ENCODE measurements around the gene TBATA.

TBATA gene

GRCh38 chr10:70822076-70822820 lies 37.1 kb upstream of the TBATA start:
- Histone ChIP-seq H2AFZ (ENCODE audit: low read length, unreplicated experiment) (no peak overlapping the region), H3K4me1 (ENCODE audit: control insufficient read depth, insufficient read depth, low read length, unreplicated experiment) (peaks cover 14% of the 10 kb centered on the region), H3K4me3 (ENCODE audit: low read depth, low read length) (no peak overlapping the region), H3K36me3 (ENCODE audit: insufficient read depth, low read length) (no peaks in the 10 kb centered on the region), H3K27ac (ENCODE audit: low read depth, low read length) (no peak overlapping the region), H3K27me3 (ENCODE audit: insufficient read depth, low read length) (no peaks in the 10 kb centered on the region), H3K79me2 (ENCODE audit: control insufficient read depth, insufficient read depth, low read length, unreplicated experiment) (peaks cover 18% of the 10 kb centered on the region)

- Histone ChIP-seq H3K27me3 (ENCODE audit: insufficient read depth, low read length) (no peaks in the 10 kb centered on the region), H3K79me2 (ENCODE audit: control insufficient read depth, insufficient read depth, low read length, unreplicated experiment) (peaks cover 18% of the 10 kb centered on the region), H3K4me1 (ENCODE audit: control insufficient read depth, insufficient read depth, low read length, unreplicated experiment) (peaks cover 7% of the 10 kb centered on the region), H3K27ac (ENCODE audit: low read depth, low read length) (no peak overlapping the region), H3K4me3 (ENCODE audit: low read depth, low read length) (no peak overlapping the region), H3K36me3 (ENCODE audit: insufficient read depth, low read length) (no peaks in the 10 kb centered on the region), H2AFZ (ENCODE audit: low read length, unreplicated experiment) (no peak overlapping the region)
Observed at GRCh38 chr10:70820976-70821750, 36.0 kb upstream of the TBATA start.

GRCh38 chr10:70816220-70816894 lies 31.2 kb upstream of the TBATA start:
- Histone ChIP-seq H3K79me2 (ENCODE audit: control insufficient read depth, insufficient read depth, low read length, unreplicated experiment) (peaks cover 16% of the 10 kb centered on the region), H3K4me3 (ENCODE audit: low read depth, low read length) (peak overlapping the region; percentile 99), H3K27me3 (ENCODE audit: insufficient read depth, low read length) (no peaks in the 10 kb centered on the region), H3K27ac (ENCODE audit: low read depth, low read length) (peak overlapping the region; percentile 73), H3K4me1 (ENCODE audit: control insufficient read depth, insufficient read depth, low read length, unreplicated experiment) (peaks cover 9% of the 10 kb centered on the region), H2AFZ (ENCODE audit: low read length, unreplicated experiment) (peak overlapping the region; percentile 78), H3K36me3 (ENCODE audit: insufficient read depth, low read length) (no peaks in the 10 kb centered on the region)

- peak within 1 kb of the TSS; percentile 73 for H3K27ac ChIP-seq (ENCODE audit: low read depth, low read length)
- no peaks in the 10 kb centered on the region for H3K36me3 ChIP-seq (ENCODE audit: insufficient read depth, low read length)
- peak within 1 kb of the TSS; percentile 80 for H2AFZ ChIP-seq (ENCODE audit: low read length, unreplicated experiment)
- H3K4me3 ChIP-seq (ENCODE audit: low read depth, low read length), result peak within 1 kb of the TSS; percentile 99
- peaks cover 11% of the 10 kb centered on the region for H3K79me2 ChIP-seq (ENCODE audit: control insufficient read depth, insufficient read depth, low read length, unreplicated experiment)
- no peaks in the 10 kb centered on the region for H3K27me3 ChIP-seq (ENCODE audit: insufficient read depth, low read length)
- H3K4me1 ChIP-seq (ENCODE audit: control insufficient read depth, insufficient read depth, low read length, unreplicated experiment), result peaks cover 9% of the 10 kb centered on the region
Observed at GRCh38 chr10:70815504-70816219, 30.5 kb upstream of the TBATA start, which contains the start of gene SGPL1. SGPL1 (plus strand) TSS chr10:70815948; CDS start chr10:70816854, 906 bp downstream.

GRCh38 chr10:70814126-70814525 lies 28.9 kb upstream of the TBATA start:
- H3K27ac ChIP-seq (ENCODE audit: low read depth, low read length), result no peak overlapping the region
- H3K79me2 ChIP-seq (ENCODE audit: control insufficient read depth, insufficient read depth, low read length, unreplicated experiment), result peaks cover 6% of the 10 kb centered on the region
- no peaks in the 10 kb centered on the region for H3K36me3 ChIP-seq (ENCODE audit: insufficient read depth, low read length)
- H3K27me3 ChIP-seq (ENCODE audit: insufficient read depth, low read length), result no peaks in the 10 kb centered on the region
- H3K4me3 ChIP-seq (ENCODE audit: low read depth, low read length), result no peak overlapping the region
- peaks cover 9% of the 10 kb centered on the region for H3K4me1 ChIP-seq (ENCODE audit: control insufficient read depth, insufficient read depth, low read length, unreplicated experiment)
- no peak overlapping the region for H2AFZ ChIP-seq (ENCODE audit: low read length, unreplicated experiment)

- Histone ChIP-seq H3K4me3 (ENCODE audit: low read depth, low read length) (no peak overlapping the region), H3K27ac (ENCODE audit: low read depth, low read length) (no peak overlapping the region), H3K36me3 (ENCODE audit: insufficient read depth, low read length) (no peaks in the 10 kb centered on the region), H3K79me2 (ENCODE audit: control insufficient read depth, insufficient read depth, low read length, unreplicated experiment) (peaks cover 5% of the 10 kb centered on the region), H2AFZ (ENCODE audit: low read length, unreplicated experiment) (no peak overlapping the region), H3K27me3 (ENCODE audit: insufficient read depth, low read length) (no peaks in the 10 kb centered on the region), H3K4me1 (ENCODE audit: control insufficient read depth, insufficient read depth, low read length, unreplicated experiment) (peaks cover 8% of the 10 kb centered on the region)
Observed at GRCh38 chr10:70812814-70813213, 27.6 kb upstream of the TBATA start.

GRCh38 chr10:70811881-70812280 lies 26.7 kb upstream of the TBATA start:
- Histone ChIP-seq H3K36me3 (ENCODE audit: insufficient read depth, low read length) (no peaks in the 10 kb centered on the region), H3K79me2 (ENCODE audit: control insufficient read depth, insufficient read depth, low read length, unreplicated experiment) (no peaks in the 10 kb centered on the region), H3K4me3 (ENCODE audit: low read depth, low read length) (no peak overlapping the region), H3K4me1 (ENCODE audit: control insufficient read depth, insufficient read depth, low read length, unreplicated experiment) (peaks cover 2% of the 10 kb centered on the region), H3K27me3 (ENCODE audit: insufficient read depth, low read length) (peaks cover 2% of the 10 kb centered on the region), H2AFZ (ENCODE audit: low read length, unreplicated experiment) (no peak overlapping the region), H3K27ac (ENCODE audit: low read depth, low read length) (no peak overlapping the region)

GRCh38 chr10:70810967-70811366 lies 25.8 kb upstream of the TBATA start:
- peaks cover 6% of the 10 kb centered on the region for H3K27me3 ChIP-seq (ENCODE audit: insufficient read depth, low read length)
- H3K27ac ChIP-seq (ENCODE audit: low read depth, low read length), result no peak overlapping the region
- no peak overlapping the region for H3K4me3 ChIP-seq (ENCODE audit: low read depth, low read length)
- peaks cover 2% of the 10 kb centered on the region for H3K4me1 ChIP-seq (ENCODE audit: control insufficient read depth, insufficient read depth, low read length, unreplicated experiment)
- no peaks in the 10 kb centered on the region for H3K79me2 ChIP-seq (ENCODE audit: control insufficient read depth, insufficient read depth, low read length, unreplicated experiment)
- H2AFZ ChIP-seq (ENCODE audit: low read length, unreplicated experiment), result no peak overlapping the region
- no peaks in the 10 kb centered on the region for H3K36me3 ChIP-seq (ENCODE audit: insufficient read depth, low read length)

GRCh38 chr10:70809726-70810125 lies 24.5 kb upstream of the TBATA start:
- Histone ChIP-seq H3K27me3 (ENCODE audit: insufficient read depth, low read length) (peaks cover 6% of the 10 kb centered on the region), H3K79me2 (ENCODE audit: control insufficient read depth, insufficient read depth, low read length, unreplicated experiment) (no peaks in the 10 kb centered on the region), H3K4me1 (ENCODE audit: control insufficient read depth, insufficient read depth, low read length, unreplicated experiment) (peaks cover 3% of the 10 kb centered on the region), H2AFZ (ENCODE audit: low read length, unreplicated experiment) (no peak overlapping the region), H3K36me3 (ENCODE audit: insufficient read depth, low read length) (no peaks in the 10 kb centered on the region), H3K4me3 (ENCODE audit: low read depth, low read length) (no peak overlapping the region), H3K27ac (ENCODE audit: low read depth, low read length) (no peak overlapping the region)

GRCh38 chr10:70809011-70809611 lies 23.9 kb upstream of the TBATA start:
- Histone ChIP-seq H3K27ac (ENCODE audit: low read depth, low read length) (no peak overlapping the region), H3K79me2 (ENCODE audit: control insufficient read depth, insufficient read depth, low read length, unreplicated experiment) (no peaks in the 10 kb centered on the region), H3K36me3 (ENCODE audit: insufficient read depth, low read length) (no peaks in the 10 kb centered on the region), H3K27me3 (ENCODE audit: insufficient read depth, low read length) (peaks cover 6% of the 10 kb centered on the region), H3K4me1 (ENCODE audit: control insufficient read depth, insufficient read depth, low read length, unreplicated experiment) (peaks cover 3% of the 10 kb centered on the region), H2AFZ (ENCODE audit: low read length, unreplicated experiment) (no peak overlapping the region), H3K4me3 (ENCODE audit: low read depth, low read length) (no peak overlapping the region)

Measured in ACC112 (cell line).